Urinary bladder (tissue), 4 donors: ENCODE measurements around the gene ITLN1. TPM values are rescaled to one million over a fixed set of nuclear protein-coding genes. Genes with fewer than 3 reads are reported as not detected.
"Not testable (repeated sequence)": the region's sequence is repeated elsewhere in the genome, so short reads cannot be mapped to it uniquely, and the experiment has no call there.

Experiments used
- DNase-seq: peaks from one replicate; pipeline ENCODE4 v3.0.0-alpha.2; 2015; ENCODE audit errors: extremely low spot score
- H3K27ac ChIP-seq: one replicate; pipeline ENCODE4 v1.5.1; 2013; ENCODE audit warnings: low read depth, mild to moderate bottlenecking, moderate library complexity
- H3K36me3 ChIP-seq: one replicate; pipeline ENCODE4 v1.6.1; 2013; ENCODE audit warnings: mild to moderate bottlenecking, moderate library complexity; ENCODE audit not compliant: insufficient read depth
- H3K4me1 ChIP-seq: one replicate; pipeline ENCODE4 v1.6.1; 2013; ENCODE audit warnings: mild to moderate bottlenecking, moderate library complexity; ENCODE audit not compliant: insufficient read depth
- H3K4me3 ChIP-seq: one replicate; pipeline ENCODE4 v1.5.1; 2013; ENCODE audit warnings: low read depth, low read length
- WGBS: extraction: QIAGEN DNeasy Blood & Tissue Kit; methylation state at CpG from one replicate; pipeline ENCODE4 v1.1.7; 2013; 5-methylcytosine and 5-hydroxymethylcytosine counted together
- polyA plus RNA-seq: library from polyadenylated mRNA; stranded (reverse); fragments of 200-250 nt; gene quantifications from one replicate; pipeline ENCODE4 v1.2.3, GENCODE V29; 2013
- total RNA-seq: library from RNA; depleted of rRNA; stranded (reverse); fragments of >200 nt; gene quantifications from one replicate; pipeline ENCODE4 v1.2.3, GENCODE V29; 2014
- donor health status: healthy with polysubstance abuse.
- donor health status: healthy.

Gene ITLN1
- total and polyA plus RNA-seq, 2 donors: 0.56 to 3.4 TPM

DNA sequence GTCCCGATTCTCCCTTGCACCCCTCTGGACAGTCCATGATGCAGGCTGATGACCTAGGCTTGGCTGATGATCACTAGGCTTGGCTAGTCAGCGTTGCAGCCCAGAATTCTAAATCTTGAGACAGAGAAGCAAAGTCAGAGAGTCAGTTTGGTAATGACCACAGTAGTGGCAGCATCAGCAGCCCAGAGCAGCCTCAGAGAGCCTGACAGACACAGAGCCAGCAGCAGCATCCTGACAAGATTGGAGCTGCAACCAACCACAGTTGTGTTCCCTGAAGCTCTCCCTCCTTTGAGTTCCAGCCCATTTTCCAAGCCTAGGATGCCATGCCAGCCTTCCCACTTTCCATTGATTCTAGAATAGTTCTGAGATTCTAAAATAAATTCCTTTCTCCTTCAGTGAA is 16.8 kb upstream of the ITLN1 start:
- Histone ChIP-seq H3K4me1 (no peaks in the 10 kb centered on the region), H3K4me3 (no peak overlapping the region), H3K27ac (no peak overlapping the region), H3K36me3 (no peaks in the 10 kb centered on the region)
- DNase-seq: no peak
- WGBS: 89% methylated on average over 2 of the region's 2 CpGs

- not testable (repeated sequence) for DNase-seq
These were observed 15.7 kb upstream of the ITLN1 start for GRCh38 chr1:160900683-160901082.

GRCh38 chr1:160894368-160895135 is 9.6 kb upstream of the ITLN1 start:
- H3K4me3 ChIP-seq, H3K4me1 ChIP-seq, H3K36me3 ChIP-seq, H3K27ac ChIP-seq, DNase-seq: not testable (repeated sequence)
- 94% methylated on average over 18 of the region's 18 CpGs for WGBS

More at GRCh38 chr1:160900683-160901082, 15.7 kb upstream of the ITLN1 start:
- H3K27ac ChIP-seq, H3K4me1 ChIP-seq, H3K36me3 ChIP-seq, H3K4me3 ChIP-seq: not testable (repeated sequence)
- 89% methylated on average over 3 of the region's 3 CpGs for WGBS

- Histone ChIP-seq H3K4me1 (no peaks in the 10 kb centered on the region), H3K27ac (no peak overlapping the region), H3K4me3 (no peak overlapping the region), H3K36me3 (no peaks in the 10 kb centered on the region)
- WGBS: 66% methylated on average over 2 of the region's 2 CpGs
- DNase-seq: no peak
These were observed 6.5 kb upstream of the ITLN1 start for GRCh38 chr1:160891474-160891873.

GRCh38 chr1:160888926-160889325 is 3.9 kb upstream of the ITLN1 start:
- Histone ChIP-seq H3K4me1 (no peaks in the 10 kb centered on the region), H3K4me3 (no peak overlapping the region), H3K27ac (no peak overlapping the region), H3K36me3 (no peaks in the 10 kb centered on the region)
- WGBS: 38% methylated on average over 2 of the region's 2 CpGs
- no peak for DNase-seq

GRCh38 chr1:160887071-160887470 is 2.1 kb upstream of the ITLN1 start:
- no peak for DNase-seq
- WGBS: 79% methylated on average over 2 of the region's 2 CpGs
- Histone ChIP-seq H3K36me3 (no peaks in the 10 kb centered on the region), H3K27ac (no peak overlapping the region), H3K4me1 (no peaks in the 10 kb centered on the region), H3K4me3 (no peak overlapping the region)

DNA sequence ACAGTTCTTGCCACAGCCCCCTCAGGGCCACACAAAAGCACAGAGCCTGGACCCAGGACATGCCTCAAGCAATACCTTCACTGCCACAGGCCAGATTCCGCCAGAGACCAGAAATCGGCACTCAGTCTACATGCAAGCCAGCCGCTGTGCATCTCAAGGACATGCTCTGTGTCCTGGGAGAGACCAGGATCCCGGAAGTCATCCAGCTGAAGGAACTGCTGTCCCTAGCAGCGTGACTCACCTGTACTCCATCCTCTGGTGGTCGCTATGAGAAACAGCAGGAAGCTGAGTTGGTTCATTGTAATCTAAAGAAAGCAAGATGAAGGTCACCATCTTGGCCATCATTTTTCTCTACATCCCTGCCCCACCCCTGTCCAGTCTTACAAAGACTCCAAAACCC is 401 bp downstream of the ITLN1 start:
- Histone ChIP-seq H3K27ac (no peak overlapping the region), H3K4me3 (no peak overlapping the region), H3K4me1 (no peaks in the 10 kb centered on the region), H3K36me3 (no peaks in the 10 kb centered on the region)
- no peak for DNase-seq
- 78% methylated on average over 6 of the region's 6 CpGs for WGBS

- Histone ChIP-seq H3K36me3 (no peaks in the 10 kb centered on the region), H3K4me1 (no peaks in the 10 kb centered on the region), H3K27ac (no peak overlapping the region), H3K4me3 (no peak overlapping the region)
- WGBS: 87% methylated on average over 13 of the region's 13 CpGs
- no peak for DNase-seq
These were observed 1.1 kb downstream of the ITLN1 start for GRCh38 chr1:160883581-160884513.

GRCh38 chr1:160882582-160882981 is 2.4 kb downstream of the ITLN1 start:
- no peak overlapping the region for H3K4me3 ChIP-seq
- no peak overlapping the region for H3K27ac ChIP-seq
- WGBS: 98% methylated on average over 1 of the region's 1 CpG
- no peak for DNase-seq
- no peaks in the 10 kb centered on the region for H3K4me1 ChIP-seq
- no peaks in the 10 kb centered on the region for H3K36me3 ChIP-seq

GRCh38 chr1:160881264-160881663 is 3.7 kb downstream of the ITLN1 start:
- WGBS: 86% methylated on average over 7 of the region's 7 CpGs

GRCh38 chr1:160880216-160880615 is 4.8 kb downstream of the ITLN1 start:
- H3K36me3 ChIP-seq: no peaks in the 10 kb centered on the region
- H3K4me1 ChIP-seq: no peaks in the 10 kb centered on the region
- no peak for DNase-seq
- WGBS: 88% methylated on average over 3 of the region's 3 CpGs
- H3K4me3 ChIP-seq: no peak overlapping the region
- no peak overlapping the region for H3K27ac ChIP-seq

More at GRCh38 chr1:160881264-160881663, 3.7 kb downstream of the ITLN1 start:
- H3K4me3 ChIP-seq, H3K27ac ChIP-seq, DNase-seq, H3K36me3 ChIP-seq, H3K4me1 ChIP-seq: not testable (repeated sequence)

- no peak for DNase-seq
- Histone ChIP-seq H3K36me3 (no peaks in the 10 kb centered on the region), H3K27ac (no peak overlapping the region), H3K4me1 (no peaks in the 10 kb centered on the region), H3K4me3 (no peak overlapping the region)
- 62% methylated on average over 8 of the region's 8 CpGs for WGBS
These were observed 5.9 kb downstream of the ITLN1 start for GRCh38 chr1:160879056-160879455.

DNA sequence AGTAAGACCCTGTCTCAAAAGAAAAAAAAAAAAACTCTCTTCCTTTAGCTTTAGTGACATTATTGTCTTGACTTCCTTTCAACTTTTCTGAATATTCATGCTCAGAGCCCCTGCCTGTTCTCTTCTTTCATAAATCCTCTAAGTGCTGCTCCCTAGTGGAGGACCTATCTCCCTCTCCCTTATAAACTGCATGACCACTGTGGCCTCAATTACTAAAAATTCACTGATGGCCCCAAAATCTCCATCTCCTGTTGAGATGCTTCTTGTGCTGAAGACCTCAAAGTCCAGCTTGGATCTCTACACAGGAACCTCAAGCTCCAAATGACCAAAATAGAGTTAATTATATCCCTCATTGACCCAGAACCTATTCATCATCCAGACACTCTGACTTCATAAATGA is 7.8 kb downstream of the ITLN1 start:
- H3K4me3 ChIP-seq: no peak overlapping the region
- H3K27ac ChIP-seq: no peak overlapping the region
- H3K4me1 ChIP-seq: no peaks in the 10 kb centered on the region
- no peaks in the 10 kb centered on the region for H3K36me3 ChIP-seq
- DNase-seq: no peak

- 75% methylated on average over 5 of the region's 5 CpGs for whole genome bisulfite sequencing
- H3K27ac ChIP-seq: no peak overlapping the region
These were observed 8.7 kb downstream of the ITLN1 start for GRCh38 chr1:160876311-160876710.

More at GRCh38 chr1:160876311-160876710, 8.7 kb downstream of the ITLN1 start:
- DNase-seq: no peak
- H3K36me3 ChIP-seq: no peaks in the 10 kb centered on the region
- H3K4me3 ChIP-seq: no peak overlapping the region
- no peaks in the 10 kb centered on the region for H3K4me1 ChIP-seq
